Natural killer cell treated with Interleukin-12 subunit alpha and Interleukin-12 subunit beta and Interleukin-15 and Interleukin-18, amount 100 ng/mL, for 72 hours (primary cell): ENCODE measurements around the gene PCK1. TPM values are rescaled to one million over a fixed set of nuclear protein-coding genes. Genes with fewer than 3 reads are reported as not detected.
A peak's percentile ranks its signal among the peaks of the same experiment; 100 is the strongest.

ENCODE experiments used
- ATAC-seq, 2 donors: fragments of 150-1000 bp; cut with Tn5 transposase in 1 of 2; sonication (Bioruptor Pico), chemical (Tn5 transposase) in 1 of 2; 2 replicates each; pipeline ENCODE4 v1.10.0; 2021
- DNase-seq: peaks from one replicate; pipeline ENCODE4 v3.0.0; 2022; ENCODE audit warnings: low spot score
- H3K27ac Mint-ChIP-seq, 2 donors: 1 replicate in 1 of 2; 2 replicates in 1 of 2; pipeline ENCODE4 v1.8.0; 2022; ENCODE audit warnings: mixed read lengths in 2 of 2, mild to moderate bottlenecking in 1 of 2, moderate library complexity in 1 of 2
- H3K27me3 Mint-ChIP-seq, 2 donors: 1 replicate in 1 of 2; 2 replicates in 1 of 2; pipeline ENCODE4 v1.8.0; 2022; ENCODE audit warnings: mixed read lengths in 2 of 2
- H3K36me3 Mint-ChIP-seq: one replicate; pipeline ENCODE4 v1.8.0; 2022; ENCODE audit warnings: mixed read lengths
- H3K4me1 Mint-ChIP-seq, 2 donors: 1 replicate in 1 of 2; 2 replicates in 1 of 2; pipeline ENCODE4 v1.8.0; 2022; ENCODE audit warnings: low read depth in 2 of 2, mixed read lengths in 2 of 2, mild to moderate bottlenecking in 1 of 2
- H3K4me3 Mint-ChIP-seq: one replicate; pipeline ENCODE4 v1.8.0; 2022; ENCODE audit warnings: mixed read lengths
- H3K9me3 Mint-ChIP-seq: 2 replicates; pipeline ENCODE4 v1.8.0; 2022; ENCODE audit warnings: mixed read lengths
- total RNA-seq, 2 donors: library from RNA; stranded (reverse); gene quantifications; one replicate each; pipeline ENCODE4 v1.2.3, GENCODE V29; 2022

The PCK1 gene
- total RNA-seq, 2 donors from 2014 or later, result not detected

- no peak for ATAC-seq
- Mint-ChIP-seq H3K4me3 (no peak overlapping the region), H3K4me1 (peaks cover 0 to 4% of the 10 kb centered on the region in 2 donors), H3K9me3 (no peaks in the 10 kb centered on the region), H3K36me3 (no peaks in the 10 kb centered on the region), H3K27me3 (peaks cover 14 to 18% of the 10 kb centered on the region in 2 donors), H3K27ac (no peak overlapping the region)
- DNase-seq, result no peak
These were observed 27.7 kb downstream of the PCK1 start for GRCh38 chr20:57588596-57588995.

GRCh38 chr20:57589123-57589727 lies 28.3 kb downstream of the PCK1 start:
- DNase-seq (no peak), ATAC-seq (no peak)
- no peaks in the 10 kb centered on the region for H3K9me3 Mint-ChIP-seq
- H3K4me1 Mint-ChIP-seq, result peaks cover 0 to 6% of the 10 kb centered on the region in 2 donors
- H3K27ac Mint-ChIP-seq, result no peak overlapping the region
- H3K27me3 Mint-ChIP-seq, result peaks cover 12 to 15% of the 10 kb centered on the region in 2 donors
- no peaks in the 10 kb centered on the region for H3K36me3 Mint-ChIP-seq
- no peak overlapping the region for H3K4me3 Mint-ChIP-seq

- H3K27me3 Mint-ChIP-seq, result peaks cover 7 to 8% of the 10 kb centered on the region in 2 donors
- H3K27ac Mint-ChIP-seq, result no peak overlapping the region
- peak in 1 of 2 donors; percentile 5 for ATAC-seq
- DNase-seq, result no peak
- no peak overlapping the region for H3K4me3 Mint-ChIP-seq
- peaks cover 0 to 6% of the 10 kb centered on the region in 2 donors for H3K4me1 Mint-ChIP-seq
- H3K36me3 Mint-ChIP-seq, result no peaks in the 10 kb centered on the region
- H3K9me3 Mint-ChIP-seq, result no peaks in the 10 kb centered on the region
These were observed 29.0 kb downstream of the PCK1 start for GRCh38 chr20:57589728-57590484.

- peaks cover 1 to 7% of the 10 kb centered on the region in 2 donors for H3K27me3 Mint-ChIP-seq
- ATAC-seq (peak in 1 of 2 donors; percentile 17), DNase-seq (no peak)
- no peak overlapping the region for H3K27ac Mint-ChIP-seq
- H3K9me3 Mint-ChIP-seq, result no peaks in the 10 kb centered on the region
- no peaks in the 10 kb centered on the region for H3K36me3 Mint-ChIP-seq
- H3K4me1 Mint-ChIP-seq, result peaks cover 0 to 6% of the 10 kb centered on the region in 2 donors
- H3K4me3 Mint-ChIP-seq, result no peak overlapping the region
These were observed 29.8 kb downstream of the PCK1 start for GRCh38 chr20:57590485-57591288.

- Mint-ChIP-seq H3K4me3 (no peak overlapping the region), H3K27ac (no peak overlapping the region), H3K4me1 (peaks cover 0 to 6% of the 10 kb centered on the region in 2 donors), H3K9me3 (no peaks in the 10 kb centered on the region), H3K27me3 (peaks cover 0 to 5% of the 10 kb centered on the region in 2 donors), H3K36me3 (no peaks in the 10 kb centered on the region)
- ATAC-seq (no peak), DNase-seq (no peak)
These were observed 30.6 kb downstream of the PCK1 start for GRCh38 chr20:57591289-57592229.

GRCh38 chr20:57592263-57593092 lies 31.6 kb downstream of the PCK1 start:
- peaks cover 0 to 6% of the 10 kb centered on the region in 2 donors for H3K4me1 Mint-ChIP-seq
- H3K27ac Mint-ChIP-seq, result no peak overlapping the region
- H3K36me3 Mint-ChIP-seq, result no peaks in the 10 kb centered on the region

GRCh38 chr20:57593134-57593886 lies 32.4 kb downstream of the PCK1 start:
- H3K27ac Mint-ChIP-seq, result peak overlapping the region in 1 of 2 donors; percentile 50
- no peak overlapping the region for H3K4me3 Mint-ChIP-seq
- H3K4me1 Mint-ChIP-seq, result peaks cover 0 to 9% of the 10 kb centered on the region in 2 donors
- no peaks in the 10 kb centered on the region for H3K27me3 Mint-ChIP-seq
- ATAC-seq (no peak), DNase-seq (no peak)
- H3K9me3 Mint-ChIP-seq, result no peaks in the 10 kb centered on the region
- H3K36me3 Mint-ChIP-seq, result no peaks in the 10 kb centered on the region

More at GRCh38 chr20:57592263-57593092, 31.6 kb downstream of the PCK1 start:
- Mint-ChIP-seq H3K27me3 (no peaks in the 10 kb centered on the region), H3K9me3 (no peaks in the 10 kb centered on the region), H3K4me3 (no peak overlapping the region)
- no peak for DNase-seq
- no peak for ATAC-seq

GRCh38 chr20:57594092-57594951 lies 33.4 kb downstream of the PCK1 start:
- no peak overlapping the region for H3K4me3 Mint-ChIP-seq
- peak overlapping the region in 1 of 2 donors; percentile 50 for H3K27ac Mint-ChIP-seq
- no peak for DNase-seq
- H3K36me3 Mint-ChIP-seq, result no peaks in the 10 kb centered on the region
- H3K4me1 Mint-ChIP-seq, result peaks cover 0 to 9% of the 10 kb centered on the region in 2 donors
- H3K27me3 Mint-ChIP-seq, result no peaks in the 10 kb centered on the region
- ATAC-seq, result no peak
- no peaks in the 10 kb centered on the region for H3K9me3 Mint-ChIP-seq

GRCh38 chr20:57595041-57596030 lies 34.4 kb downstream of the PCK1 start:
- H3K36me3 Mint-ChIP-seq, result no peaks in the 10 kb centered on the region
- no peak for DNase-seq
- H3K4me3 Mint-ChIP-seq, result no peak overlapping the region

GRCh38 chr20:57596358-57596757 lies 35.4 kb downstream of the PCK1 start:
- H3K27ac Mint-ChIP-seq, result no peak overlapping the region
- no peak for ATAC-seq
- H3K9me3 Mint-ChIP-seq, result no peaks in the 10 kb centered on the region
- peaks cover 6 to 14% of the 10 kb centered on the region in 2 donors for H3K4me1 Mint-ChIP-seq
- no peaks in the 10 kb centered on the region for H3K27me3 Mint-ChIP-seq
- H3K4me3 Mint-ChIP-seq, result no peak overlapping the region
- no peak for DNase-seq
- H3K36me3 Mint-ChIP-seq, result no peaks in the 10 kb centered on the region

More at GRCh38 chr20:57595041-57596030, 34.4 kb downstream of the PCK1 start:
- Mint-ChIP-seq H3K9me3 (no peaks in the 10 kb centered on the region), H3K4me1 (peaks cover 0 to 9% of the 10 kb centered on the region in 2 donors), H3K27me3 (no peaks in the 10 kb centered on the region), H3K27ac (no peak overlapping the region)
- no peak for ATAC-seq
